Measurements from ENCODE around the gene PTPN1.

DNA sequence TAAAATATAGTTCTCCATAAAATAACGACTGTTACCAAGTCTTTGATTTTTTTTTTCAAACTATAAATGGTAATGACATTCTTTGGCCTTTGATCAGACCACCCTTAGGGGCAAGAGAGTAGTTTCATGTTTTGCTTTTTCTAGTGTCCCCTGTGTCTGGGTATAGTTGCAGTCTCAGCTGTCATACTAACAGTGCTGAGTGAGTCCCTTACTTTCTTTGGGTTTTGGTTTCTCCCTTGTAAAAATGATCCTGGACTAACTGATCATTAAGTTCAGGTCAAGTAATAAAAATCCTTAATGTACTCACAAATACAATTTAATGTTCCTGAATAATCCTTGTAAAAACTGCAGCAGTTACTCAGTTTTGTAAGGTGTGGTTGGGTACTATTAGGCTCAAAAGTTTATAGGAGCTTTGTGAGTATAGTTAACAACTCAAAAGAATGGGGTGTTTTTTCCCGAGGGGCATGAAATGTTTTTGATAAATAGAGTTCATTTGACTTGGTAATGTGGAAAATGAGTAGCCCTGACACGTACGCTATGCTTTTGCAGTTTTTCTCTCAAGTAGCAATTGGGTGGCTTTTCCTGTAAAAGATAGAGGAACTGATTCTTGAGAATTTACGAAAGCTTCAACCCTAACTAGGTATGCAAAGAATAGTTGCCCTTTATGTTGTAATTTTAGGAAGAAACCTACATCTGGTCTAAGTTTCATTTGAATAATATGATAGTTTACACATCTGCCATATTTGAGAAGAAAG lies 6.2 kb downstream of the PTPN1 start:
- TF ChIP-seq POLR2A (IDR thresholded peaks at IDR 0.05; ENCODE audit: low read depth, low read length) (no peak), POLR2AphosphoS5 (IDR thresholded peaks at IDR 0.05; ENCODE audit: insufficient read depth, low read depth, low read length) (no peak), JUN (IDR thresholded peaks at IDR 0.05; ENCODE audit: borderline replicate concordance, insufficient read depth, insufficient read length, low read depth) (no peak), GATA2 (IDR thresholded peaks at IDR 0.05; ENCODE audit: insufficient read depth, insufficient read length, low read depth, low read length) (no peak)
- TF ChIP-seq, protein P1, sequence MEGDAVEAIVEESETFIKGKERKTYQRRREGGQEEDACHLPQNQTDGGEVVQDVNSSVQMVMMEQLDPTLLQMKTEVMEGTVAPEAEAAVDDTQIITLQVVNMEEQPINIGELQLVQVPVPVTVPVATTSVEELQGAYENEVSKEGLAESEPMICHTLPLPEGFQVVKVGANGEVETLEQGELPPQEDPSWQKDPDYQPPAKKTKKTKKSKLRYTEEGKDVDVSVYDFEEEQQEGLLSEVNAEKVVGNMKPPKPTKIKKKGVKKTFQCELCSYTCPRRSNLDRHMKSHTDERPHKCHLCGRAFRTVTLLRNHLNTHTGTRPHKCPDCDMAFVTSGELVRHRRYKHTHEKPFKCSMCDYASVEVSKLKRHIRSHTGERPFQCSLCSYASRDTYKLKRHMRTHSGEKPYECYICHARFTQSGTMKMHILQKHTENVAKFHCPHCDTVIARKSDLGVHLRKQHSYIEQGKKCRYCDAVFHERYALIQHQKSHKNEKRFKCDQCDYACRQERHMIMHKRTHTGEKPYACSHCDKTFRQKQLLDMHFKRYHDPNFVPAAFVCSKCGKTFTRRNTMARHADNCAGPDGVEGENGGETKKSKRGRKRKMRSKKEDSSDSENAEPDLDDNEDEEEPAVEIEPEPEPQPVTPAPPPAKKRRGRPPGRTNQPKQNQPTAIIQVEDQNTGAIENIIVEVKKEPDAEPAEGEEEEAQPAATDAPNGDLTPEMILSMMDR (IDR thresholded peaks at IDR 0.05; ENCODE audit: extremely low read depth in 1 of 2, insufficient read depth in 1 of 2, low read depth in 1 of 2, low read length in 2 of 2) = no peak
- TF ChIP-seq, protein P2, sequence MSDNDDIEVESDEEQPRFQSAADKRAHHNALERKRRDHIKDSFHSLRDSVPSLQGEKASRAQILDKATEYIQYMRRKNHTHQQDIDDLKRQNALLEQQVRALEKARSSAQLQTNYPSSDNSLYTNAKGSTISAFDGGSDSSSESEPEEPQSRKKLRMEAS (IDR thresholded peaks at IDR 0.05; ENCODE audit: insufficient read depth, insufficient read length) = no peak

Measured in endothelial cell of umbilical vein (primary cell).